Uterus (tissue), 2 donors: Measurements from ENCODE around the gene NAT9.

ENCODE experiments used
- CTCF ChIP-seq, 4 experiments: fragments of 200-600 bp in 2 of 4; fragments of 450-650 bp in 2 of 4; sonication (generic) in 2 of 4; IDR thresholded peaks; one replicate each; pipeline ENCODE4 v1.5.1; 2016 to 2019; ENCODE audit warnings: antibody characterized with exemption in 4 of 4, mild to moderate bottlenecking in 2 of 4, moderate library complexity in 1 of 4
- POLR2A ChIP-seq, 2 donors: fragments of 450-650 bp; IDR thresholded peaks; one replicate each; pipeline ENCODE4 v1.6.1; 2016; ENCODE audit warnings: antibody characterized with exemption in 2 of 2, mild to moderate bottlenecking in 1 of 2, moderate library complexity in 1 of 2

GRCh38 chr17:74805591-74805991 is 29.4 kb upstream of the NAT9 start:
- TF ChIP-seq CTCF (IDR thresholded peaks at IDR 0.05), result no peak
- no peak for TF ChIP-seq POLR2A (IDR thresholded peaks at IDR 0.05)
